Measurements from ENCODE around the gene SLC6A8.
"Not testable (repeated sequence)": the region's sequence is repeated elsewhere in the genome, so short reads cannot be mapped to it uniquely, and the experiment has no call there.

SLC6A8 gene

GRCh38 chrX:153672531-153673427 is 14.9 kb upstream of the SLC6A8 start:
- no peak for DNase-seq (ENCODE audit: low spot score)

GRCh38 chrX:153673428-153674218 is 14.1 kb upstream of the SLC6A8 start, which contains the start of gene PNCK:
Gene PNCK, minus strand, starts transcription at chrX:153673813. Its CDS starts 737 bp downstream, at chrX:153673076.
- DNase-seq (ENCODE audit: low spot score): no peak

GRCh38 chrX:153674219-153674851 is 13.4 kb upstream of the SLC6A8 start:
- DNase-seq (ENCODE audit: low spot score): no peak

GRCh38 chrX:153681175-153681574 is 6.6 kb upstream of the SLC6A8 start:
- DNase-seq (ENCODE audit: low spot score): no peak

- DNase-seq (ENCODE audit: low spot score): not testable (repeated sequence)
Measured at GRCh38 chrX:153683486-153683885, 4.2 kb upstream of the SLC6A8 start.

- DNase-seq (ENCODE audit: low spot score): no peak
Measured at GRCh38 chrX:153684467-153685155, 3.1 kb upstream of the SLC6A8 start.

- DNase-seq (ENCODE audit: low spot score): no peak
Measured at GRCh38 chrX:153685156-153685536, 2.6 kb upstream of the SLC6A8 start.

GRCh38 chrX:153685751-153686696 is 1.7 kb upstream of the SLC6A8 start:
- DNase-seq (ENCODE audit: low spot score): no peak

GRCh38 chrX:153686711-153687110 is 1.0 kb upstream of the SLC6A8 start:
- no peak for DNase-seq (ENCODE audit: low spot score)

- no peak for DNase-seq (ENCODE audit: low spot score)
Measured at GRCh38 chrX:153688071-153688470, 345 bp downstream of the SLC6A8 start.

GRCh38 chrX:153688506-153688905 is 780 bp downstream of the SLC6A8 start:
- no peak for DNase-seq (ENCODE audit: low spot score)

GRCh38 chrX:153688911-153689590 is 1.3 kb downstream of the SLC6A8 start:
- DNase-seq (ENCODE audit: low spot score): no peak

GRCh38 chrX:153689654-153690465 is 2.1 kb downstream of the SLC6A8 start:
- DNase-seq (ENCODE audit: low spot score): no peak

- no peak for DNase-seq (ENCODE audit: low spot score)
Measured at GRCh38 chrX:153690466-153690865, 2.7 kb downstream of the SLC6A8 start.

- not testable (repeated sequence) for DNase-seq (ENCODE audit: low spot score)
Measured at GRCh38 chrX:153691032-153691827, 3.5 kb downstream of the SLC6A8 start.

- DNase-seq (ENCODE audit: low spot score): no peak
Measured at GRCh38 chrX:153692003-153692402, 4.3 kb downstream of the SLC6A8 start.

GRCh38 chrX:153692611-153693156 is 5.0 kb downstream of the SLC6A8 start:
- no peak for DNase-seq (ENCODE audit: low spot score)
